NCI-H226 (cell line): ENCODE results near the gene KIAA1614.
"Not testable (repeated sequence)": the region's sequence is repeated elsewhere in the genome, so short reads cannot be mapped to it uniquely, and the experiment has no call there.

Experiments
- DNase-seq: peaks from one replicate; pipeline ENCODE4 v3.0.0-alpha.2; 2015

KIAA1614 gene

DNA sequence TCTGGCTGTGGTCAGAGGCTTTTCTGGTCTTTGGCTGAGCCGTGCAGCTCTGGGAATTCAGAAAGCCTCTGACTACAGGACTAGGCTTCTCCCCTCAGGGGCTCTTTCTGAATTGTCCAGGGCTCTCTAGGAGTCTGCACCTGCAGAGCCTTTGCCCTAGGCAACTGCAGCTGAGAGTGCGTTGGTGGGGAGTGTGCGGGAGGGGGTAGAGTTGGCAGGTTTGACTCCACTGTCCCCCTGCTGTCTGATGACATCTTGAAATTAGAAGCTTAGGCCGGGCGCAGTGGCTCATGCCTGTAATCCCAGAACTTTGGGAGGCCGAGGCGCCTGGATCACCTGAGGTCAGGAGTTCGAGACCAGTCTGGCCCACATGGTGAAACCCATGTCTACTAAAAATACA is 32.9 kb downstream of the KIAA1614 start:
- no peak for DNase-seq

DNA sequence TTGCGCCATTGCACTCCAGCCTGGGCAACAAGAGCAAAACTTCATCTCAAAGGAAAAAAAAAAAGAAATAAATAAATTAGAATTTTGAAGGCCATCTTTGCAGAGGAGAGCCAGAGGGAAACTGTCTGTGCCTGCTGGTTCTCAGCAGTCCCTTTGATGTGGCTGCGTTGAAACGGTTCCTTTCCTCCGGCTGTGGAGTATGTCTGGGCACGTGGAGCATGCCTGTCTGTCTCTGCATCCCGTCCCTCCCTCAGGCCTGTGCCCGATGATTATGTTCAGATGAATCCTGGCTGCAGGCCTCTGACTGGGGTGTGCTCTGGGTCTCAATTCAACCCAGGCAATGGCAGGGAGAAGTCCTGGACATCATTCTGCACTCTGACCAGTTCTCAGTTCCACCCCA is 33.4 kb downstream of the KIAA1614 start:
- DNase-seq: no peak

DNA sequence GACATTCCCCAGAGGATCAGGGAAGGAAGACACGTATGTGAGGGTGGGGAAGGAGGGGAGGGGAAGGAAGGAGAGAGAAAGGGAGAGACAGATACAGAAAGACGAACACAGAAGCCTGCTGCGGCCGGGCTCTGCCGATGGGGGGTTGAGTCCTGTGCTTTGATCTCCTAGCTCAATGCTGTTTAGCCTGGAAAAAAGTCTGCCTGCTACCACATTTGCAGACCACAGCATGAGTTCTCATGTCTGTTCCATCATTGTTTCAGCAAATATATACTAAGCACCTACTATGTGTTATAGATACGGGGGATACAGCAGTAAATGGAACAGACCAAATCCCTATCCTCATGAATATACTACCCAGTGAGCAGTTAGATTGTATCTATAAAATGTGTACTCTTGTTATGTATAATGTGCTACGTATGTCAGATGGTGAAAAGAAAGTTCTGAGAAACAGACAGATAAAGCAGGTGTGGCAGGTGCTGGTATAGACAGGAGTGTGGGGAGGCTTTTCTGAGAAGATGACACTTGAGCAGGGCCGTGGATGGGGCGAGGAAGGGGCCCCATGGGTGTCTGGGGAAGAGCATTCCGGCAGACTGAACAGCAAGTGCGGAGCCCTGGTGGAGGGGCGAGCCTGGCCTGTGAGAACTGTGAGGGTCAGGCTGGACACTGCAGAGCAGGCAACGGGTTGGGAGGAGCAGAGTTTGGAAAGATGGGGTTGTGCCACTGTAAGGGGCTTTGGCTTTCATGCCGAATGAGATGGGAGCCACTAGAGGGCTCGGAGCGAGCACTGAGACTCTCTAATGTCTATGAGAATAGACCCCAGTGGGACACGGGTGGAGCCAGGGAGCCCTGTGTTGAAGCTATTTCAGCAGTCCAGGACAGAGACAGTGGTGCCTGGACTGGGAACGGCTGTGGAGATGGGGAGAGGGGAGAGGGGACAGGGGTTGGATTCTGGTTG is 34.1 kb downstream of the KIAA1614 start:
- no peak for DNase-seq

DNA sequence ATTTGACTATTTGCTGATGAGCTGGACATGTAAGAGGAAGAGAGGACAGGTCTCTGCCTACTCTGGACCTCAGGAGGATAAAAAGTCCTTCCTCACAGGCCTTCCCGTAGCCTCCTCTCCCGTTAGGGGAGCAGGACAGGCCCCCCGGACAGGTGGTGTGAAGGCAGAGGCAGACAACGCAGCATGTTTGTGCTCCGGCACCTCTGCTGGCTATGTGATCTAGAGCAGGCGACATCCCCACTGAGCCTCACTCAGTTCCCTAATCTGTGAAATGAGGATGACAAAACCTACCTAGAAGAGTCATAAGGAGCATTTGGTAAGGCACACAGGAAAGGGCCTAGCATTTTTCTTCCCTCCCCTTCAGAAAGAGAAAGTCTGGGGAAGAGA is 34.8 kb downstream of the KIAA1614 start:
- no peak for DNase-seq

DNA sequence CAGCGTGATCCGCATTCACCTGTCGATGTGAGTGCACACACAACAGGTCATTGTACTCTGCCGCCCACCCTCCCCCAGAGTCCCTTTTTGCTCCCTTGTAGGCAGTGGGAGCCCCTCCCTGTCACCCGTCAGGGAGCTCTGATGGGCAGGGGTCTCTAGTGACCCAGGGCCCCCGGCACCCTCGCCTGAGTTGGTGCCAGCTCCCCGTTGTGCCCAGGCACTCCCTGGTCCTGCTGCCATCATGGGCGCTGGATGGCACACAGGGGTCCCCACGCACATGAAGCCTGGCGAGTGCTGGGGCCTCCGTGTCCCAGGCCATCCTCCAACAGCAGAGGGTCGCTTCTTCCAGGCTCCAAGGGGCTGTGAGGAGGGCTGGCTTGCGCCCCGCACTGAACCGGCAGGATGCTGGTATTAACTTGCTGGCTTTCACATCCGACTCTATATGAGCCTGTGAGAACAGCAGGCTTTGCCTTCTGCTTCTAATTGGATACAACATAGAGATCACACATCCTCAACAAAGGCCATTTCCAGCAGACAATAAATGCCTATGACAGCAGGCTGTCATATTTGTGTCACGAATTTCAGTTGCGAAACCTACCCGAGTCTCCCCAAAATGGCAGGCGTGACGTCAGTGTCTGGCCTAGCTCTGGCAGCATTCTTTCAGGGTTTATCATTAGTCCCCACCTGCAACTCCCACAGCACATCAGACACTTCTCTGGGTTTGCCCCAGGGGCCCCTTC is 35.4 kb downstream of the KIAA1614 start:
- DNase-seq: no peak

DNA sequence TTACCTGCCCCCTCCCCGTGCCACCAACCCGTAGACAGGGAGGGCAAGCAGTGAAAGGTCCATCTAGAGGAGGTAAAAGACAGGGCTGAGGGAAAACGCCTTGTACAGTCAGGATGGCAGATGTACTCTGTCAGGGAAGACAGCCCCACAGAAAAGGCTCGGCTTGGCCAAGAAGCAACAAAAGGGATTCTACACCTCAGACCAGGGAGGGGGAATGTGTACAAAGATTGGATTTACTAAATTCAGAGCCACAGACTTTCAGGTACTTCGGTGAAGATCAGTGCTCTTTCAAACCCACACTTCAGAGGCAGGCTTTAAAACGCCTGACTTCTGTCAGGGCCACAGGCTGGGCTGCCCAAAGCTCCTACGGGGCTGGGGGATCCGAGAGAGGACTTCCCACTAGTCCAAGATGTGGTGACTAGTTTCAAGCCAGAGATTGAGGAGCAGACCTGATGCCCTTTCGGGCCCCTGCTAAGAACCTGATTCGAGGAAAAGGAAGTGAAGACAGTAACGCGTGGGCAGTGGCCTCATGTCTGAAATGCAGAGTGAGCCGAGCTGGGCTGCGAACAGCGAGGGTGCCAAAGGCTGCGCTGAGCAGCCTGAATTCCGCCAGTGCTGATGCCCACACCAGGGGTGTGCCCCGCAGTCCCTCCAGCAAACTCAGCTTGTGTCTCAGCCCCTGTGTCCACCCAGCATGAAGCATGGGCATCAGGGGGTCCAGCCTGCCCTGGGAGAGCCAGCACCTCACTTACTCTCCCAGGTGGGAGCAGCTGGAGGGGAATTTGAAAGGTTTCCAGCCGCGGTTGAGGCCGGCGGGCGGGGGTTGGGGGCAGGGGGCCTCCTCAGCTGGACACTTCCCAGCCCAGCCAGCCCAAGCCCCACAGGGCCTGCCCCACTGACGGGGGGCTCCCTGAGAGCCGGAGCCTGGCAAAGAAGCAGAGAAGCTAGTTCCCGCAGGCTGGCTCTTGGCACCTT is 36.2 kb downstream of the KIAA1614 start:
- DNase-seq: no peak

DNA sequence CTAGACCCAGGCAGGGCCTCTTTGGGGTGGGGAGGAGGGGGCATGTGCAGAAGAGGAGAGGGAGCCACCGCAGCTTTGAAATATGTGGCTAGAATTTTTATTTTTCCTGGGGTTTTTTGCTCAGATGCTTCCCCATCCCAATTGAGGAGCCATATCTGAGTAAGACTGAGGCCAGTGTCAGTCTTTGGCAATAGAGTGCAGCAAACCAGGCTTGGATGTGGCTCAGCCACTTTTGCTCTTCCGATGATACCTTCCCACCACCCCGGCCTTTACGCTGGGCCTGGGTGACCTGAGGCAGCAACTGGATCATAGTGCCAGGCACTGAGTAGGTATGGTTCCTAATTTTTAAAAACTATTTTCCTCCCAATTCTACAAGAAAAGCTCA is 36.9 kb downstream of the KIAA1614 start:
- no peak for DNase-seq

DNA sequence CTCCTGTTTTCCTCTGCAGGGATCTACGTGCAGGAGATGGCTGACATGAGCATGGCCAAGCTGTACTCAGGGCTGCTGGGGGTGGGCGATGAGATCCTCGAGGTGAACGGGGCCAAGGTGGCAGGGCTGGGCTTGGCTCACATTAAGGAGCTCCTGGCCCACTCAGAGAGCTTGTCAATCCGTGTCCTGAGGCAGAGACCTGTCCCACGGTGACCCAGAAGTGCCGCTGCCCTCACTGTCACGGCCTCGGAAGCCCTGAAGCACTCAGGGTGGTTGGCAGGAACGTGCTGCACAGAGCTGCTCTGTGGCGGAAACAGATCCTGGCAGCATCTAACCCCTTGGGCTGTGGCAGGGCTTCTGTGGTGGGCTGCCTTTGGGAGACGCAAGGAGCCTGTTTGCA is 37.6 kb downstream of the KIAA1614 start:
- no peak for DNase-seq

DNA sequence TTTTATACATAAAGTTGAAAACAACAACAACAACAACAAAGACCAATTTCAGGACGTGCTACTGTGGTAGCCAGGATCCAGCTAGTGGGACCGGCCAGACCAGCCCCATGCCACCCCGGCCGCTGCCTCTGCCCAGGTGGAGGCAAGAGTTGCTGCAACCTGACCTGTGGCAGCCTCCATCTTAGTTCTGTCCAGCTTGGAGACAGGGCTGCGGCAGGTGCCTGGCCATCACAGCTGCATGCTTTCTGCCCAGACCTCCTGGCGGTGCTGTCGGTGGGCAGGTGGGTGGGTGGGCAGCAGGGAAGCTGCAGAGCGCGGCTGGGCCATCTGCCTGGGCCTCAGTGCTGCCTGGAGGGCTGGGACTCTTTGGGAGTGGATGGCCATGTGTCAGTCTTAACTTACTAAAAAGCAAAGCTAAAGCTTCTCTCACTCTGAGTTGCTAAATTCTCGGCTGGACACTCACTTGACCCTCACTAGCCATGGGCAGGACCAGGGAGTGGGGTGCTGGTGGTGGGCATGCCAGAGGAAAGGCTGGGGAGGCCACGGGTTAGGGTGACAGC is 38.6 kb downstream of the KIAA1614 start:
- no peak for DNase-seq

DNA sequence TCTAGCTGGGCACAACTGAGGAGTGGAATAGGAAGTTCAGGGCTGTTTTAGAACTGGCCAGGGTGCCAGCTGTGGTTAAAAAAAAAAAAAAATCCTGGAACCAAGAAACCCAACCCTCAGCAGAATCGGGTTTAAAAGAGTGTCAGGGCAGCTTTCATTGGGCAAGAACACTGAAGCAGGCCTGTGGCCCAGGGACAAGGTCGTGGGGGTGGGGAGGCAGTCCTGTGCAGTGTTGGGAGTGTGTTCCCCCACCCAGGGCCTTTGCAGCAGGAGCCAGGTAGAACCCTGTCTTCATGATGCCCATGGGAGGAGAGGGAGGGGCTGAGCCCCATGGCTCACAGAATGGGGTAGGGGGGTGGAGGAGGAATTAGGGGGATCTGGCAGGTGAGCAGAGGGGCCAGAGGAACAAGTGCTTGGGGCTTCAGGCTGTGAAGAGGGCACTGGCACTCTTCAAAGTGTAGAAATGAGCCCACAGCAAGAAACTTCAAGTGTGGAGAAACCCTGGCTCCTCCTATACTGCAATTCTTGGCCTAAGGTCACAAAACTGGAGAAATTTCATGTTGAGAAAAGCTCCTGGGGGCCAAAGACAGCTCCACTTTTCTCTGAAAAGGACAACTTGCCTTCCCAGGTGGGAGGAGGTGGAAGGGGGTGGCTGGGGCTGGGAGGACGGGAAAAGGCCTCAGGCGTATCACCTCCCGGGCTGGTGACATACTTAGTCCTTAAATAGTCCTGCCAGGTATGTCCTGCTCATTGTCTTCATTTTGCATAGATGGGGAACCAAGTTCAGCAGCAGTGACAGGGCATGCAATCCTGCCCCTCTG is 39.3 kb downstream of the KIAA1614 start:
- DNase-seq: no peak

DNA sequence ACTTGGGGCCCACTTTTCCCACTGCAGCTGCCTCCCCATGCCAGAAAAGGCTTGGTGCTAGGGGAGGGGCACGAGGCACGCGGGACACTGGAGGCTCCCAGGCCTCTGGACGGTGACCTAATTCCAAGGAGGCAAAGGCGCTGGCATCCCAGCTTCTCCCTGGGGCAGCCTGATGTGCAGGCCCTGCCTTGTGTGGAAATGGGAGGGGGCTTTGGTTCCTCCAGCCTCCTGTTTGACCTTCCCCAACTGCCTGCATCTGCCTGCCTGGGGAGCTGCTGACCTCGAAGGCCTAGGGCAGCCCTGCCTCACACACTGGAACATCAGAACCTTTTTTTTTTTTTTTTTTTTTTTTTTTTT is 39.9 kb downstream of the KIAA1614 start:
- no peak for DNase-seq

DNA sequence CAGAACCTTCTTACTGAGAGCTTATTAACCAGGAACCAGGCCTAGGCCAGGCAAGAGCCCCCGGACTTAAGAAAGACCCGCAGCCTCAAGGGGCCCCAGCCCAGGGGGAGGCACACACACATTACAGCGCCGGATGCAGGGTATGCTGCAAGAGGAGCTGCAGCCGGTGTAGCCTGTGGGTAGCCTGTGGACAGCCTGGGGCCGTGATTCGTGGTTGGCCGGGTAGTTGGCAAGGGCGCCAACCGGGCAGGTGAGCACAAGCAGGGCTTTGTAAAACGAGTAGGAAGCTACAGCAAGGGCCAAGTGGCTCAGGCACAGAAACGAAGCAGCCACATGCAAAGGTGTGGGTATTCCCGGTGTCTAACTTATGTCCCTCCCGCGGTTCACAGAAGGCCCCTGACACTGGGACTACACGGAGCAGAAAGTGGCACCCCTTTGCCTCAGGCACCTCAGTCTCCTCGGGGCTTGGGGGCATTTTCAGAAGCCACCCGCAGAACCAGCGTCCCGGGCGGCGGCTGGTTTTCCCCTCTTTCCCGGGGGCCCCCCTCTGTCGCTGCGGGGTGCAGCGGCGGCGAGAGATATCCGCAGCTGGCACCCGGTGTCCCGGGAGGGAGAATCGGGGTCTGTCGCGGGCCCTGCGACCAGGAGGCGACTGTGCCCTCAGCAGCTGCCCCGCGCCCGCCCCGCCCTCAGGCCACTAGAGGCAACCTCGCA is 40.8 kb downstream of the KIAA1614 start:
- no peak for DNase-seq

DNA sequence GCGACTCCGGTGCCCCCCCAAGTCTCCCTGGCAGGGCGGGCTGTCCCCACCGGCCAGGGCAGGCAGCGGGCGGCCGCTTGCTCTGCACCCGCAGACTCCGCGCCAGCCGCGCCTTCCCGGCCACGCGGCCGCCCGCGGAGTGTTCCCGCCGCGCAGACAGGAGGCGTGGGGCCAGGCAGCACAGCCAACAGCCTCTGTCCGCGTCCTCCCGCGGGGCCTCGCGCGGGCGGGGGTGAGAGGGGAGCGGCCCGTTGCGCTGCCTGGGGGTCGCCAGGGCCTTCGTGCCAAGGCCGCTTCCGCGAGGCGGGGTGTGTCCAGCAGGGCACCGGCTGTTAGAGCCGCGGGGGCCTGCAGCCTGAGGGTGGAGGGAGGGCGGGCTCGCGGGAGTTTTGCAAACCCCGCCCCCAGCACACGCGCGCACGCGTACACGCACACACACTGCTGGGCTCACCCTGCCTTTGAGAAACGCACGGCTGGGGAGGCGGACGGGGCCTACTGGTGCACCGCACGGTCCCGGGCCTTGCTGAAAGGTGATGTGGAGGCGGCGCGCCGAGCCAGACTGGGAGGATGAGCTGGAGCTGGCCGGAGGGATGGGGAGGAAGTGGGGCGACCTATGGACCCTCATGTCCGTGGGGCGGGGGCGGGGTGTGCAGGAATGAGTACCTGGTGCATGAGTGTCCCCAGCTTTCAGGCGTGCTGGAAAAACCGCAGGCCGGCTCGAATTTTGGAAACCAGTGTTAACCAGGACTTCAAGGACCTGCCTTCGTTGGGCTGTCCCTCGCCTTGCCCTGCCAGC is 41.5 kb downstream of the KIAA1614 start:
- DNase-seq: no peak

DNA sequence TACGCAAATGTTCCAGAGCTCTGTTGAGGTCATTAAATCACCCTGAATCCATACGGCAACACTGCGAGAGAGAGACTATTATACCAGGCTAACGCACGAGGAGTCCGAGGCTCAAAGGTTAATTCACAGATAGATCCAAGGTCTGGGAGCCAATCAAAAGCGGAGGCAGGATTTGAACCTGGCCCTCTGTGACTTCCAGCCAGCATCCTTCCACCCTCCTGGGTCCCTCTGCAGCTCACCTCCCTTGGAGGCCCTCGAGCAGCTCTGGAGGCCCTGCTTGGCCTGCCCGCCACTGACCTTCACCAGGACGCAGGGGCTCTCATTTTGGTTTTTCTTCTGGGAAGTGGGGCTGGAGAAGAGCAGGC is 42.1 kb downstream of the KIAA1614 start:
- no peak for DNase-seq

DNA sequence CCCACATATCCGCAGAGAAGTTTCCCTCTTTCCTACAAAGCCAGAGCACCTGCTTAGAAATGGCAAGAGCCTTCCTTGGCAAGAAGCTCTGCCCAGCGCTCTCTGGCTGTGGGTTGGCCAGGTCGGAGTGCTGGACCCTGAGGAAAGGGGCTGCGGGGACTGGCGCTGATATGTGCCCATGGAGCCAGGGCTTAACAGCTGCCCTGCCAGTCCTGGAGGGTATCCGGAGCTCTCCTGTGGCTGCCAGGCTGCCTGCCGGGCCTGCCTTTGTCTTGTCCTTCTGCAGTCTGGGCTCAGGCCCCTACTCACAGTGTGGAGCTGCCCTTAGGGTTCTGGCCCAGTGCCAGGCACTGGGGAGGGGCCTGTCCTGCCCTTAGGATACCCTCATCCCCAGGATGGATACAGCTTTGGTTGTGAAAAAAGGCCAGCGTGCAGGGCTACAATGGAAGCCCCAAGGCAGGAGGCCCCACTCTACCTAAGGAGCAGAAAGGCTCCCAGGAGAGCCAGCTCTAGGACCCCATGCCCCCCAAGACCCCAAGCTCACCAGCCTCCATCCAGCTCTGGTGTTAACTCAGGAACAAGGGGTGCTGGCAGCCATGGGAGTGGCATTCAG is 43.4 kb downstream of the KIAA1614 start:
- DNase-seq: no peak

DNA sequence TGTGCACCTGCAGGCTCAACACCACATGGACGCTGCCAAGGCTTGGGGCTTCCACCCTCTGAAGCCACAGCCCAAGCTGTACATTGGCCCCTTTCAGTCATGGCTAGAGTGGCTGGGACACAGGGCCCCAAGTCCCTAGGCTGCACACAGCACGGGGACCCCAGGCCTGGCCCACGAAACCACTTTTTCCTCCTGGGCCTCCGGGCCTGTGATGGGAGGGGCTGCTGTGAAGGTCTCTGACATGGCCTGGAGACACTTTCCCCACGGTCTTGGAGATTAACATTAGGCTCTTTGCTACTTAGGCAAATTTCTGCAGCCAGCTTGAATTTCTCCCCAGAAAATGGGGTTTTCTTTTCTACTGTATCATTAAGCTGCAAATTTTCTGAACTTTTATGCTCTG is 46.9 kb downstream of the KIAA1614 start:
- DNase-seq: not testable (repeated sequence)

DNA sequence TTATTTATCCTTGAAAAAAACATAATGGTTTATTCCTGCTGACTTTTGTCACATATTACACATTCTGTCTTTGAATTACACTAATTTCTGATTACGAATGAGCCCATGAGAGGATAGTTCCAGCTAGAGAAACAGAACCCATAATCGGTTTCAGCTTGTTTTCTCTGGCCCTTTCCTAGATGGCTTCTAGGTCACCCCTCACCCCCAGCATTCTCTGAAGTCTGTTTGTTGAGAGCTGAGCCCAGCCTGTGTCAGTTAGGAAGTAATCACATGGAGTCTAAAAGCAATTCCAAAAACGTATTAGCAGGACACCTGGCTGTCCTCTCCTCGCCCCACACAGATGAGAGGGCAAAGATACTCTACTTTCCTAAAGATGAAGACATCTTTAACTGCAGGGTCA is 48.9 kb downstream of the KIAA1614 start:
- DNase-seq: no peak

DNA sequence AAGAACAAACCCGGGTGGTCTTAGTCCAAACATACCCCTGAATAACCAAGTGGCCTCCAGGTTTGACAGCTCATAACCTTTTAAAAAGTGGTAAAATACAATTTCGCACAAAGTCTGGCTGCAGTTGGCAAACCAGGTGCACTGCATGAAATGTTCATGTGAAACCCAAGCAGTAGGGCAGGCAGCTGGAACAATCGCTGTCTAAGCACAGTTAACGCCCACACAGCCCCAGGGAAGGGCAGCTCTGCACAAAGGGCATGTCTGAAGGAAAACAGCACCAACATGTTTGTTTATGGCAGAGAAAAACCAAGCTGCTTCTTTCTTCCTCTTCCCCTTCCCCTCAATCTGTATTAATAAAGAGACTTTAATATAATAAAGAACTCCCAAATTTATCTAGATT is 49.5 kb downstream of the KIAA1614 start:
- no peak for DNase-seq

DNA sequence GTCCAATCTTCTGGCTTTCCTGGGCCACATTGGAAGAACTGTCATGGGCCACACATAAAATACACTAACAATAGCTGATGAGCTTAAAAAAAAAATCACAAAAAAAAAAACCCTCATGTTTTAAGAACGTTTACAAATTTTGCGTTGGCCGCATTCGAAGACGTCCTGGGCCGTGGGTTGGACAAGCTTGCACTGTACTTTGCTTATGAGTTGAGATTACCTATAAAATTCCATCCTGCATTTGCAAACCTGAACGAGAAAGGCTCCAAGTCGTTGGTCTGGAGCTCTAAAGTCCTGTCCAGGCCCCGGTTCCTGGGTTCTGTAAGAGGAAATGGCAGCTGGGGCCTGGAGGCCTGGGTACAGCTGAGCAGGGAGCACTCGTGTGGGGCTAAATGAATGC is 51.4 kb downstream of the KIAA1614 start:
- no peak for DNase-seq

DNA sequence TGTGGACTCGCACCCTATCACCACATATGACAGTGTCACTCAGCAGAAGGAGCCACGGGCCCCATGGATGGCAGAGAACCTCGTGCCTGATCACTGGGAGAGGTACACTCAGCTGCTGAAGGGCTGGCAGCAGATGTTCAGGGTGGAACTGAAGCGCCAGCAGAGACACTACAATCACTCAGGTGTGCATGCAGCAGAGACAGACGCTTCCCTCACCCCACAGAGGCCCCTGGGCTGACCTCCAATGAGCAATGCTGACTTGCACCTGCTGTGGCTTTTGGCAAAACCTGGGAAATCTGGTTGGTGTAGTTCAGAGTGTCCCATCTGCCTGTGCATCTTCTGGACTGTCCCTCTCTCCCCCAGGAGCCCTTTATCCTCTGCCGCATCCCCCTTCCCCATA is 51.9 kb downstream of the KIAA1614 start:
- DNase-seq: no peak
